Hippocampal formation (tissue), 2 donors: ENCODE results near the gene CELA3B.
"Not testable (repeated sequence)": the region's sequence is repeated elsewhere in the genome, so short reads cannot be mapped to it uniquely, and the experiment has no call there.

Experiments
- DNase-seq, 2 donors: peaks; one replicate each; lab custom pipeline; 2025; lab: John Stamatoyannopoulos, UW

CELA3B gene

DNA sequence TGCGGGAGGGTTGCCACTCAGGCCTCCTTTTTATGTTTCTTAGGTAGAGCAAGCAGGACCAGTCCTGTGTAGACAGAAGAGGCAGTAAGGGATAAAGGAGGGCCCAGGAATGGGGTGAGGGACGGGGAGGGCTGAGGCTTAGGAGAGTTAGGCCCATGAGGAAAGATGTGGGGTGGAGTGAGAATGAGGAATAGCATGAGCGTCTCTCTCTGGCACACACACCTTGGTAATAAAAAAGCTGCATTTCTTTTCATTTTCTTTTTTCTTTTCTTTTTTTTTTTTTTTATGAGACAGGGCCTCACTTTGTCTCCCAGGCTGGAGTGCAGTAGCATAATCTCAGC is 32.1 kb upstream of the CELA3B start:
- no peak for DNase-seq

DNA sequence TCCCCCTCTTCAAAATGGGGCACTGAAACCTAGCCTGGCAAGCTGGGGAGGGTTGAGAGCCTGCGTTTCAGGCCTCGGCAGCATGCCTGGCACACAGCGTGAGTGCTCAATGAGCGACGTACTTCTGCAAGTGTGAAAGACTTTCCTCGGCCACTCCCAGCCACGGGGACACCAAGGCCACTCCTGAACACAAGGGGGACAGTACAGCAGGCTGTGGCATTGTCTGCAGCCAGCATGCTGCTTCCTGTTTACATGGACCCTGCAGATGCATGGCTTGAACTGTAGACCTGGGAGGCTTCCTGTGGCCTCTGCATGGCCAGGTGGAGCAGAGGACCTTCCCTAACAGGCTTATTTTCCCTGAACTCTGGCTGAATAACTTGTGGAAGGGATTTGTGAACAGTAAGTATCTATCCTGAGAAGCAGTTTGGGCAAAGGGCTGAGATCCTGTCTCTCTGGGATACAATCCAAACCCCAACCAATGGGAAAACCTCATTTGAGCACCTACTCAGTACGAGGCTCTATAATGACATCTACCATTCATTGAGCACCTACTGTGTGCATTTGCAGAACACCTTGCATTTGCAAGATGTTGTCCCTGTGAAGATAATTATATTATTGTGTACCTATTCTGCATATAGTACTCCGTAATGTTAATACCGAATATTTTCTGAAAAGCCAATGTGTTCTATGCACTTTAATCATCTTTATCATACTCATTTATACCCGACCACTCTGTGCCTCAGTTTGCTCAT is 29.8 kb upstream of the CELA3B start:
- DNase-seq, result no peak

- DNase-seq, result no peak
Measured at GRCh38 chr1:21950734-21951133, 26.1 kb upstream of the CELA3B start.

DNA sequence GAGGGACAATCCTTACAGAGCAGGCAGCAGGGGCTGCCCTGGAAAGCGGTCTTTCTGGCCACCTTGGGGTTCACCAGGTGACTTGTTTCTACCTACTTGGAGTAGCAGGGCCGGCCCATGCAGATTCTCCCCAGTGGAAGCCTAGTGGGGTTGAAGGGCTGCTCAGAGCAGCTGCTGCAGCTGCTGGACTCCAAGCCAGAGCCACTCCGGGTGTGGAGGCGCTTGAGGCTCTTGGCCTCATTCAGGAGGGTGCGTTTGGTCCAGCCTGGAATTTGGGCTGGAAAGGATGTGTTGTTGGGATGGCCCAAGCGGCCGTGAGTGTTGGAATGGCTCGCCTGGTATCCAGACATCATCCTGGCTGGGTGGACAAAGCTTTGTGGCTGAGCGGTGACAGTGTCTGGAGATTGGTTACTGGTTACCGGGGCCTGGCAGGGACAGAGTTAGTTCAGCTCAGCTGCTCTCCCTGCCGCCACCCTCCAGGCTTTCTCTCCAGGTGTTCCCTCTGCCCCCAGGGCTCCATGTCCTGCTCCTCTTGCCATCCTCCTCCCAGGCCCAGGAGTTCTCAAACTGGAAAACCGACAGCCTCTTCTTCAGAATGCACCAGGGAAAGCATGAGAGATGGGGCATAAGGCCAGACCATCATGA is 25.5 kb upstream of the CELA3B start:
- no peak for DNase-seq

GRCh38 chr1:21952786-21953520 is 23.9 kb upstream of the CELA3B start:
- no peak for DNase-seq

DNA sequence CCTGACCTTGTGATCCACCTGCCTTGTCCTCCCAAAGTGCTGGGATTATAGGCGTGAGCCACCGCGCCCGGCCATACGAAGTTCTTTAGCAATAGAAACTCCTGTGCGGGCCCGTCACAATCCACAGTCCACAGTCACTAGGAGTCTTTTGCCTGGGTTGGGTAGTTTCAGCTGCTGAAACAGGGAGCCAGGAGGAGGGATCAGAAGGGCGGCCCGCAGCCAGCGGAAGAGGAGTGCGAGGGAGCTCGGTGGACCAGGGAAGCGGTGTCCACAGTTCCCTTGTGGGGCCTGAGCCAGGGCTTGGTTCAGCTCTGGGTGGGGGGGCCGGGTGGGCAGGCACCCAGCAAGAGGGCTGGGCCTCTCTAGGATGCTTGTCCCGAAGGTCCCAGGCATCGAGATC is 21.8 kb upstream of the CELA3B start:
- DNase-seq, result no peak

DNA sequence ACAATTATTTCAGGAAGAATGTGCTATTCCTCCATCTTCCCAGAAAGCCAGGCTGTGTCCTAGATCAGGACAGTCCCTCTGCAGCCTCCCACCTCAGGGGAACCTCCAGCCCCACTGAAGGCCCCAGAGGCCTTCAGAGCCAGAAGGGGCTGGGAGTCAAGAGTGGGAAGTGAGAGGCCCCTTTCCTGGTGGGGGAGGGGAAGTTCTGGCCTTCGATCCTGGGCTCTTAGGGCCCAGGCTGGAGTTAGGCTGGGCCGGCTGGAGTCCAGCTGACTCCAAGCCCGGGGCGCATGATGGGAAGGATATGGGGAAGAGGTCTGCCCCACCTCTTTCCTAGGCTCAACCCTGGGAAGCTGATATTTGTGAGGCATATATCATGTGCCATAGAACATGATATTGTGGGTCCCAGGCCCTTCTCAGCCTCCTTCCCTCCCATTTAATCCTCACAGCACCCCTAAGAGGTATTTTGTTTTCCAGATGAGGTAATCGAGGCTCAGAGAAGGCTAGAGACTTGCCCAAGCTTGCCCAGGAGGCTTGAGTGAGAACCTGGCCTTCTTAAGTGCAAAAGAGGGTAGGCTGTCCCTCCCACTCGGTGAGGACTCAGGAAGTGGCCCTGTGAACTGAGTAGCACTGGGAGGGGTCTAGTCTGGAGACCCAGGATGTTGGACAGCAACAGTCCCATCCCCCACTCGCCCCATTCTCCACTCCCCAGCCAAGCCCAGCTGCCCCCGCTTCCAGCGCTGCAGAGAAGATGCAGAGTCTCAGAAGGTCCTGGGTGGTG is 21.1 kb upstream of the CELA3B start:
- no peak for DNase-seq

DNA sequence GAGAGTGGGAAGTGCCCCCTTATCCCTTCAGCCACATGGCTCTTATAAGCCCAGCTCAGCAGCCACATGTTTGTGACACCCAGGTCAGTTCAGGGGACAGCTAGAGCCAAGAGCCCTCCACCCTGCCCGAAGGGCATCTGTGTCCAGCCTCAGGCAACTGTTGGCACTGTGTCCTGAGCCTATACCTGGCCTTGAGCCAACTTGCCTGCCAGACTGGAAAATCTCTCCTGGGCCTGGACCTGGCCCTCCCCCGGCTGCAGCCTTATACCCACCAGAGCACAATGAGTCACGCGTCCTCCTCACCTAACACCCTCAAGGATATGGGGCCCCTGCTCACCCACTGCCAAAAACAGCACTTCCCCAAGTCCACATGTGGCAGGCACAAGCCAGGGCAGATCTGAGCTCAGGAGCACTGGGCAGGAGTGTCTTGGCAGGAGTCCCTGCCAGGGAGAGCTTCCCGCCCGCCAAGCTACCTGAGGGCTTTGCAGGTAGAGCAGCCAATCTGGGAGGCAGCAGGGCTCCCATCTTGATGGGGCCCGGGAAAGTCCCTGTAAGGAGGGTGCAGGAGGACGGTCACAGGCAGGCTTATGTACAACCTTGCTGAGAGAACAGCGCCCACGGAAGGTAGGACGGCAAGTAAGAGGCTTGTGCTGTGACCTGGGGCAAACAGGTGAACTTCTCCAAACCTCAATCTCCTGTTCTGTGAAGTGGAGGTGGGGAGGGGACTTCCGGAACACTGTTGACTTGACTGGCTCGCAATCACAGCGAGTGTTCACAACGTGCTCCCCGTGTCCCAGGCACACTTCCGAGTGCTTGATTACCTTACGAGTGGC is 19.9 kb upstream of the CELA3B start:
- no peak for DNase-seq

GRCh38 chr1:21961337-21961736 is 15.5 kb upstream of the CELA3B start:
- DNase-seq, result no peak

DNA sequence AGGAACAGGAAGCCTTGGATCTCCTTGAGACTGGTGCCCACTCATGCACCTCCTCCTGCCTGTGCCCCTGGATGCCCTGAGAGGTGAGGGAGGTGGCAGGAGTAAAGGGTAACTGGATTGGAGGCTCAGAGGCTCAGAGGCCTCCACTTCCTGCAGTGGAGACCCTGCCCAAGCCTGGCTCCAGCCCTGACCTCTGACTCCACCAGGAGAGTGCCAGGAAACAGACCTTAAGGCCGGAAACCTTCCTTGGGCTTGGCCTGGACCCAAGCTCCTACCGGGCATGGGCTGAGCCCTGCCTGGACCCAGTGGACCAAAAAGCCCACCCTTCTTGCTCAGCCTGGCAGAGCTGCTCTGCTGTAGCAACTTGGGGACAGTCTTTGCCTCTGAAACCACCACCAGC is 15.0 kb upstream of the CELA3B start:
- DNase-seq, result no peak

- peak; percentile 9 to 49 for DNase-seq
Measured at GRCh38 chr1:21963477-21964217, 13.2 kb upstream of the CELA3B start.

DNA sequence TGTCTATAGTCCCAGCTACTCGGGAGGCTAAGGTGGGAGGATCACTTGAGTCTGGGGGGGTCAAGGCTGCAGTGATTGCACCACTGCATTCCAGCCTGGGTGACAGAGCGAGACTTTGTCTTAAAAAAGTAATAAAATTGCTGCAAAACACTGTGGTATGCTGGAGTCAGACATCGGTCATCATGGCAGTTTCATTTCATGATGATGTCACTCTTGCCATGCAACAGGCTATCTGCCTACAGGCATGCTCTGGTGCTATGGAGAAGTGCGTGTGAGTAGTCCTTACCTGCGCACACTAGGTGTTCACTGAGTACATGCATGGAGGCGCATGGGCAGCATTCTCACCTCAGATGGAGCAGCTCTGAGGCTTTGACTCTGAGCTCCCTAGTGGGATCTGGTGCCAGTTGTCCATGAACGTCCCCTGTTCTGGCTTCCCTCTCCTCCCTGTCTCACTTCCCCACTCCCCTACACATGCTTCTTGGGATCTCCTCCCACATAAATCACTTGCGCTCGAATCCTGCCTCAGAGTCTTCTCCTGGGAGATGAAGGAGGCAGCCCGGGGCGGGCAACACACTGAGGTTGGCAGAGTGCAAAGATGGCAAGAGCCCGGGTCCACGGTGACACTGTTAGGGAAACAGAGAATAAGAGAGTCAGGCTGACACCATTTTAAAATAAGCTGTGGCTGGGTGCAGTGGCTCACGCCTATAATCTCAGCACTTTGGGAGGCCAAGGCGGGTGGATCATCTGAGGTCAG is 10.4 kb upstream of the CELA3B start:
- no peak for DNase-seq

DNA sequence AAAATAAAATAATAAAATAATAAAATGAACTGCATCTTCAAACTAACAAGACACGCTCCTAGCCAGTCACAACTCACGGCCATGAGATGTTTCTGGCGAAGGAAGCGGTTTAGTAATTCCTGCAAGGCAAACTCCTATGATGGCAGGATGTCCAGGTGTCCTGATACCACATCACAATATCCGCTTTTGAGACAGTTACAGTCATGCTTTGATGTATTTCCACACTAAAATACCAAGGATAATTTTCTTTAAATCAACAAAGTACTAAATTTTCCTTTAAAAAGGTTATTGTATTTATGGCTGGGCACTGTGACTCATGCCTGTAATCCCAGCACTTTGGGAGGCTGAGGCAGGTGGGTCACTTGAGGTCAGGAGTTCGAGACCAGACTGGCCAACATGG is 9.6 kb upstream of the CELA3B start:
- not testable (repeated sequence) for DNase-seq

DNA sequence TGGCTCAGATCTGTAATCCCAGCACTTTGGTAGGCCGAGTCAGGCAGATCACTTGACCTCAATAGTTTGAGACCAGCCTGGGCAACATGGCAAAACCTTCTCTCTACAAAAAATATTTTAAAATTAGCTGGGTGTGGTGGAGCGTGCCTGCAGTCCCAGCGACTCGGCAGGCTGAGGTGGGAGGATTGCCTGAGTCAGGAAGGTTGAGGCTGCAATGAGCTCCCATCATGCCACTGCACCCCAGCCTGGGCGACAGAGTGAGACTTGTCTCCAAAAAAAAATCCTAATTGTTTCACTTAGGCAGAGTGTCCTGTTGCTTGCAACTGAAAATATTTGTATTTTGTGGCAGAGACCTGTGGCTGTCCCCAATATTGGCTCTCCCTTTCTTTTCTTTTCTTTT is 7.8 kb upstream of the CELA3B start:
- DNase-seq, result not testable (repeated sequence)

DNA sequence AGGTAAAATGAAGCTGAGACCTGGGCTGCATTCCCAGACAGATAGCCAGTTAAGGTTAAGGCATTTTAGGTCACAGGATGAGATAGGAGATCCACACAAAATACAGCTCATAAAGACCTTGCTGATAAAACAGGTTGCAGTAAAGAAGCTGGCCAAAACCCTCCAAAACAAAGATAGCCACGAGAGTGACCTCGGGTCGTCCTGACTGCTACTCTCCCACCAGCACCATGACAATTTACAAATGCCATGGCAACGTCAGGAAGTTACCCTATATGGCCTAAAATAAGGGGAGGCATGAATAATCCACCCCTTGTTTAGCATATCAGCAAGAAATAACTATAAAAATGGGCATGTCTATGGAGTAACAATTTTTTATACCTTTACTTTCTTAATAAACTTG is 6.3 kb upstream of the CELA3B start:
- DNase-seq, result not testable (repeated sequence)

DNA sequence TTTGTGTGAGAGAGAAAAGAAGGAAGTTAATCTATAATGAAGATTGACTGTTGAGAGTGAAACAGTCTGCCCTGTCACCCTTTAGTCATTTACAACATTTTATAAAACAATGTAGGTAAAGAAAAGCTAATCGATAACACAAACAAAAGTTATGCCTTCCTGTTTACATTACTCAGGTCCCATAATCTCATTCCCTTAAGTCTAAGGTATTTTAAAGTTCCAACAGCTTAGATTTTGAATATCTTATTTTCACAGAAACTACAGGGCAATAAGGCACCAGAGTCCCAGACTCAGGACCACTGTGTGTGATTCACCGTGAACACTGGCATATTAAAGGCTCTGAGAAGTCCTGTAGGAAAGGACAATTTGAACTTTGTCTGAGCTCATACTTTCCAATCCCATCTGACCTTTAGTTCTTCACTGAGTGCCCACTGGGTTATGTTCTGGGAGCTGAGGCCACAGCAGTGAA is 3.8 kb upstream of the CELA3B start:
- not testable (repeated sequence) for DNase-seq

- not testable (repeated sequence) for DNase-seq
Measured at GRCh38 chr1:21973948-21974347, 2.9 kb upstream of the CELA3B start.

GRCh38 chr1:21974699-21975098 is 2.1 kb upstream of the CELA3B start:
- not testable (repeated sequence) for DNase-seq

GRCh38 chr1:21975296-21975695 is 1.5 kb upstream of the CELA3B start:
- DNase-seq, result not testable (repeated sequence)

GRCh38 chr1:21978209-21978608 is 1.4 kb downstream of the CELA3B start:
- not testable (repeated sequence) for DNase-seq
